GM12872 (cell line): ENCODE measurements around the gene TBXT.

Experiments used
- CTCF ChIP-seq: IDR thresholded peaks from 3 replicates; pipeline ENCODE4 v1.5.1; 2011; ENCODE audit warnings: low read depth, mild to moderate bottlenecking, low read length, moderate library complexity; ENCODE audit not compliant: insufficient read depth

The TBXT gene

GRCh38 chr6:166167801-166168615 lies at the start of gene TBXT:
TSS of gene TBXT (minus strand) at chr6:166167851. CDS start at chr6:166167591, 260 bp downstream.
- TF ChIP-seq CTCF, result no peak

GRCh38 chr6:166207284-166207561 lies 39.6 kb upstream of the TBXT start:
- TF ChIP-seq CTCF, result no peak

GRCh38 chr6:166206510-166207283 lies 39.0 kb upstream of the TBXT start:
- no peak for TF ChIP-seq CTCF

- TF ChIP-seq CTCF, result no peak
These were observed 38.4 kb upstream of the TBXT start for GRCh38 chr6:166206066-166206465.

GRCh38 chr6:166204852-166205650 lies 37.4 kb upstream of the TBXT start:
- no peak for TF ChIP-seq CTCF

- no peak for TF ChIP-seq CTCF
These were observed 36.1 kb upstream of the TBXT start for GRCh38 chr6:166203641-166204222.
